HG03108 (cell line): ENCODE results near the gene SARNP.

Source experiments
- ATAC-seq: cut with Tn5 transposase; IDR thresholded peaks from one replicate; pipeline ENCODE4 v1.9.1; 2021; ENCODE audit warnings: moderate library complexity; ENCODE audit not compliant: unreplicated experiment

Gene SARNP

GRCh38 chr12:55743406-55744339 lies 73.9 kb downstream of the SARNP start:
- peak; percentile 31 for ATAC-seq

- ATAC-seq = peak; percentile 27
Measured at GRCh38 chr12:55742719-55743405, 74.7 kb downstream of the SARNP start, which contains the start of gene GDF11. Gene GDF11, plus strand, starts transcription at chr12:55743122. Its CDS starts 195 bp downstream, at chr12:55743317.

- ATAC-seq = no peak
Measured at GRCh38 chr12:55741931-55742680, 75.4 kb downstream of the SARNP start.

- no peak for ATAC-seq
Measured at GRCh38 chr12:55739025-55739378, 78.5 kb downstream of the SARNP start.

GRCh38 chr12:55738123-55739024 lies 79.2 kb downstream of the SARNP start:
- ATAC-seq = peak; percentile 86

GRCh38 chr12:55737581-55738122 lies 79.9 kb downstream of the SARNP start:
- no peak for ATAC-seq

GRCh38 chr12:55736780-55737580 lies 80.5 kb downstream of the SARNP start:
- no peak for ATAC-seq

- no peak for ATAC-seq
Measured at GRCh38 chr12:55736076-55736475, 81.4 kb downstream of the SARNP start.

GRCh38 chr12:55734595-55734994 lies 82.9 kb downstream of the SARNP start:
- ATAC-seq = no peak

- no peak for ATAC-seq
Measured at GRCh38 chr12:55733858-55734257, 83.7 kb downstream of the SARNP start.

- ATAC-seq = no peak
Measured at GRCh38 chr12:55733021-55733555, 84.4 kb downstream of the SARNP start.

GRCh38 chr12:55732288-55732687 lies 85.2 kb downstream of the SARNP start:
- no peak for ATAC-seq

GRCh38 chr12:55729819-55730818 lies 87.4 kb downstream of the SARNP start:
- peak; percentile 39 for ATAC-seq

GRCh38 chr12:55728939-55729818 lies 88.3 kb downstream of the SARNP start, which contains the start of gene CD63:
Gene CD63, minus strand, starts transcription at chr12:55729009. Its CDS starts 668 bp downstream, at chr12:55728341.
- ATAC-seq = peak; percentile 69

- peak; percentile 11 for ATAC-seq
Measured at GRCh38 chr12:55728186-55728938, 89.2 kb downstream of the SARNP start.

- ATAC-seq = no peak
Measured at GRCh38 chr12:55727643-55728185, 89.8 kb downstream of the SARNP start.
